Ishikawa (cell line): ENCODE measurements around the gene CD247.

Experiments
- CEBPB ChIP-seq: IDR thresholded peaks from 2 replicates; pipeline ENCODE4 v1.6.1; 2012
- CREB1 ChIP-seq: IDR thresholded peaks from 2 replicates; pipeline ENCODE4 v1.6.1; 2012; ENCODE audit warnings: low read depth
- EGR1 ChIP-seq: IDR thresholded peaks from 2 replicates; pipeline ENCODE4 v1.6.1; 2012
- EP300 ChIP-seq: IDR thresholded peaks from 2 replicates; pipeline ENCODE4 v1.6.1; 2012; ENCODE audit warnings: borderline replicate concordance
- FOXM1 ChIP-seq: IDR thresholded peaks from 2 replicates; pipeline ENCODE4 v1.6.1; 2012; ENCODE audit warnings: low read depth, borderline replicate concordance
- NFIC ChIP-seq: IDR thresholded peaks from 2 replicates; pipeline ENCODE4 v1.6.1; 2012
- RAD21 ChIP-seq: IDR thresholded peaks from 2 replicates; pipeline ENCODE4 v1.6.1; 2012; ENCODE audit warnings: low read depth
- REST ChIP-seq: IDR thresholded peaks from 2 replicates; pipeline ENCODE4 v1.6.1; 2012; ENCODE audit warnings: low read depth, mild to moderate bottlenecking
- TAF1 ChIP-seq: IDR thresholded peaks from 2 replicates; pipeline ENCODE4 v1.6.1; 2012; ENCODE audit warnings: low read depth, mild to moderate bottlenecking
- TCF12 ChIP-seq: IDR thresholded peaks from 2 replicates; pipeline ENCODE4 v1.6.1; 2012; ENCODE audit warnings: low read depth
- TEAD4 ChIP-seq: IDR thresholded peaks from 2 replicates; pipeline ENCODE4 v1.6.1; 2012
- YY1 ChIP-seq: IDR thresholded peaks from 2 replicates; pipeline ENCODE4 v1.6.1; 2012; ENCODE audit warnings: low read depth
- ZBTB7A ChIP-seq: IDR thresholded peaks from 2 replicates; pipeline ENCODE4 v1.6.1; 2012; ENCODE audit warnings: low read depth
- TF ChIP-seq, protein P1 (sequence below): IDR thresholded peaks from 2 replicates; pipeline ENCODE4 v1.6.1; 2012
- TF ChIP-seq, protein P2 (sequence below): IDR thresholded peaks from 2 replicates; pipeline ENCODE4 v1.6.1; 2012

The CD247 gene

DNA sequence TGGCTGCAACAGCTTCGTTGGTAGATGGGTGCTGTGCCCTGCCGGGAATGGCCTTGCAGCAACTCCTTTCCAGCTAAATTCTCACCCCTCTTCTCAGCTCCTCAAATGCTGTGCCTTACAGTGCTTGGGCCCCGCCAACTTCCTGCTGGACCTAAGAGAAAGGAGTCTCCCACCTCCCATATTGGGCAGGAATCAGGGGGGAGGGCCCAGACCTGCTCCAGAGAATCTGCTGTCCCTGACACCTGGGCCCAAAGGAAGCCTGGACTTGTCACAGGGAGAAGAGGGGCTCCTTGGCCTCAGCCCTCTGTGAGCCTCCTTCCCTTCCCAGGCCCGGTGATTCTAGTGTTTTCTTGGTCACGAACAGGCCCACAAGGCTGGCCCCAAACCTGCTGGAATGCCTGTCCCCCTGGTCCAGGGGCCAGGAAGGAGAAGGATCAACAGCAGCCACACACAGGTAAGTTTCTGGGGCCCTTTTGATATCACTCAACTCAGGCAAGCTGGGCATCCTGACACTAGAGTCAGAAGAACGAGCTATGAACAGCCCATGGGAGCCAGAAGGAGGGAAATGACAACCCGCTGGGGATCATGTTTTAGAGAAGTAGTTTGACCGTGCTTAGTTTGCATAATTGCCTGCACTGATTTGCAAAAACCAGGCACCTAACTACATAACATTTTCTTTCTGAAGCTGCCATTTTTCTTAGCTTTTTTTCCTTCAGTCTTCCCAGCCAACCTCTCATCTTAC is 86.2 kb downstream of the CD247 start:
- TF ChIP-seq RAD21 = no peak
- TF ChIP-seq TAF1 = no peak
- TF ChIP-seq FOXM1 = no peak
- no peak for TF ChIP-seq EGR1
- TF ChIP-seq, protein P1, sequence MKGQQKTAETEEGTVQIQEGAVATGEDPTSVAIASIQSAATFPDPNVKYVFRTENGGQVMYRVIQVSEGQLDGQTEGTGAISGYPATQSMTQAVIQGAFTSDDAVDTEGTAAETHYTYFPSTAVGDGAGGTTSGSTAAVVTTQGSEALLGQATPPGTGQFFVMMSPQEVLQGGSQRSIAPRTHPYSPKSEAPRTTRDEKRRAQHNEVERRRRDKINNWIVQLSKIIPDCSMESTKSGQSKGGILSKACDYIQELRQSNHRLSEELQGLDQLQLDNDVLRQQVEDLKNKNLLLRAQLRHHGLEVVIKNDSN = no peak
- TF ChIP-seq ZBTB7A = no peak
- TF ChIP-seq EP300 = no peak
- TF ChIP-seq CREB1 = no peak
- TF ChIP-seq YY1 = no peak
- TF ChIP-seq TCF12 = no peak
- TF ChIP-seq, protein P2, sequence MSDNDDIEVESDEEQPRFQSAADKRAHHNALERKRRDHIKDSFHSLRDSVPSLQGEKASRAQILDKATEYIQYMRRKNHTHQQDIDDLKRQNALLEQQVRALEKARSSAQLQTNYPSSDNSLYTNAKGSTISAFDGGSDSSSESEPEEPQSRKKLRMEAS = no peak
- no peak for TF ChIP-seq REST
- TF ChIP-seq NFIC = no peak
- no peak for TF ChIP-seq CEBPB
- no peak for TF ChIP-seq TEAD4

GRCh38 chr1:167431261-167431908 is 86.9 kb downstream of the CD247 start:
- no peak for TF ChIP-seq NFIC
- TF ChIP-seq EGR1 = no peak
- no peak for TF ChIP-seq CEBPB
- TF ChIP-seq YY1 = no peak

DNA sequence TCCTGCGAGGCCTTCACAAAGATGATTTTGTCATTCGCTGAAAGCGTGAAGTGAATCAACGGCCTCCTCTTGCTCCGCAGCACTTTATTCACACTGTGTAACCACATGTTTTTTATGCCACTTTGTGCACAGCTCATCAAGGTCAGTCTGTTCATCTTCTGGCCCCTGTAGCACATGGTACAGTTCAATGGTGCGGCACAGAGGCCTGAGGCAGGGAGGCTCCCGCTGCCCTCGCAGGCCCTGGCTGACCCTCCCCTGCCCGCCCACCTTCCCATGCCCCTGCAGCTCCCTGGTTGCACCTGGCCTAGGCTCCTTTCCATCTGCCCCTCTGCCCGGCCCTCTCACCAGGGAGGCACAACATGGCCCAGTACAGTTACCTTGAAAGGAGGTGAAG is 87.5 kb downstream of the CD247 start:
- TF ChIP-seq CREB1 (no peak), ZBTB7A (no peak), TAF1 (no peak), TEAD4 (no peak), TCF12 (no peak), YY1 (no peak), NFIC (no peak), CEBPB (no peak), EGR1 (no peak)
- TF ChIP-seq, protein P2 = no peak

DNA sequence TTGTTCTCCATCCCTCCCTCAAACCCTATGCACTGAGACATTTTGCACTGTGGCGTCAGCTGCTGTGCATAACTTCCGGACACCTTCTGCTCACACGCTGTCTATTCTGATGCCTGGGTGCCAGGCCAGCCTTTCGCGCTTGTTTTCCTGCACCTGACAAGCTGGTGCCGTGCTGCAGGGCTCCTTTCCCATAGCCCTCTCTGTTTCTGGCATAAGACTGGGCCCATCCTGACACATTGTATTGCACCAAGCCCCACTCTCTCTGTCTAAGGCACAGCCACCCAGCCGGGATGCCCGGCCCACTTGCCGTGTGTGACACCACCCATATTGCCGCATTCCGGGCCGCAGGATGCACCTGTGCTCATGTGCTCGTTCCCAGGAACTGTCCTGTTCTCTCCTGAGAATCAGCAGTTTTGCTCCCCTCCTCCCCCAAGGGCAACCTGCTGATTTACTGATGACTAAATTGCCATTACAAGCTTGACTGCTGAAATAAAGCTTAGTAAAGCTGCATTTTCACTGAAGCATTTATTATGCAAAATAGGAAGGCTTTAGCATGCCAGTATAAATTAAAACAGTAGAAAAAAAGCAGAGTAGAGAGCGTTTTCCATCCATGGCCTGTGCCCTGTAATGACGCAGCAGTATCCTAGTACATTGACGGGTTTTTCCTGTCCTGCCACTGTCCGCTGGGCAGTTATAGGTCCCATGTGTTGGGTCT is 88.0 kb downstream of the CD247 start:
- TF ChIP-seq NFIC (no peak), YY1 (no peak), REST (no peak), ZBTB7A (no peak), CEBPB (no peak), CREB1 (no peak), FOXM1 (no peak), TEAD4 (no peak)
- TF ChIP-seq, protein P1 = no peak

DNA sequence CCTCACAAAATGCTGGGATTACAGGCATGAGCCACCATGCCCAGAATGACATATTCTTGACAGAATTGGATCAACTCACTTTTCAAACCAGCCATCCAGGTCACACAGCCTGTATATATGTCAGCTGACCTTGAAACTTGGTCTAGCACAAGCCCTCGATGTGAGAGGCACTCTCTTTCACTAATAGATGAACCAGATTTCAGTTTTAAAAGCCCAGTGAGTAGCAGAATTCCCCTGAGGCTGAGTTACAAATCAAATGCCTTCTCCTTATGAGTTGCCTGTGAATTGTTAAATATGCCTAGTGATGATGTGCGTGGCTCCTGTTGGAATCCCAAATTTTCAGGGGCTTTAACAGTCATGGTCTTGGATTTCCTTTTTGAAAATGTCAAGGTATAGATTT is 88.7 kb downstream of the CD247 start:
- TF ChIP-seq FOXM1 = no peak

GRCh38 chr1:167428395-167428794 is 89.9 kb downstream of the CD247 start:
- TF ChIP-seq TEAD4 = no peak
- TF ChIP-seq, protein P1 = no peak
- TF ChIP-seq YY1 = no peak
- no peak for TF ChIP-seq EGR1
- TF ChIP-seq CREB1 = no peak
- TF ChIP-seq, protein P2 = no peak
- TF ChIP-seq RAD21 = no peak
- TF ChIP-seq REST = no peak
- TF ChIP-seq ZBTB7A = no peak
- TF ChIP-seq FOXM1 = no peak
- no peak for TF ChIP-seq NFIC
